Body of pancreas (tissue), 4 donors: ENCODE measurements around the gene SDE2. TPM values are rescaled to one million over a fixed set of nuclear protein-coding genes. Genes with fewer than 3 reads are reported as not detected.
A peak's percentile ranks its signal among the peaks of the same experiment; 100 is the strongest.
"Not testable (repeated sequence)": the region's sequence is repeated elsewhere in the genome, so short reads cannot be mapped to it uniquely, and the experiment has no call there.

Experiments used
- ATAC-seq: fragments of 150-250 bp; one replicate; pipeline ENCODE4 v1.9.1; 2016
- DNase-seq, 4 donors: peaks; one replicate each; pipeline ENCODE4 v3.0.0-alpha.2; 2019
- H3K27ac ChIP-seq, 4 donors: fragments of 200-600 bp; sonication (generic); 1 replicate in 3 of 4; 2 replicates in 1 of 4; pipeline versions ENCODE4 v1.5.1 to v1.6.1; 2016 to 2019; ENCODE audit warnings: mild to moderate bottlenecking in 1 of 4, mixed read lengths in 1 of 4, moderate library complexity in 1 of 4
- H3K27me3 ChIP-seq, 2 donors: fragments of 200-600 bp; sonication (generic); one replicate each; pipeline ENCODE4 v1.6.0; 2016; ENCODE audit warnings: mild to moderate bottlenecking in 1 of 2
- H3K36me3 ChIP-seq, 2 donors: fragments of 200-600 bp; sonication (generic); replicated peaks in 1 of 2; 2 replicates each; pipeline ENCODE4 v1.5.1; 2016; ENCODE audit warnings: low read depth in 2 of 2; ENCODE audit not compliant: insufficient read depth in 1 of 2
- H3K4me1 ChIP-seq: fragments of 200-600 bp; sonication (generic); one replicate; pipeline ENCODE4 v1.6.0; 2016
- H3K4me3 ChIP-seq, 2 donors: fragments of 200-600 bp; sonication (generic); 1 replicate in 1 of 2; 2 replicates in 1 of 2; pipeline ENCODE4 v1.5.1; 2016 to 2019
- H3K9me3 ChIP-seq, 3 donors: fragments of 200-600 bp; sonication (generic); 1 replicate in 2 of 3; 2 replicates in 1 of 3; pipeline ENCODE4 v1.5.1; 2016
- CTCF ChIP-seq, 7 experiments: fragments of 450-650 bp in 4 of 7; fragments of 200-600 bp in 3 of 7; sonication (generic) in 3 of 7; IDR thresholded peaks; one replicate each; pipeline ENCODE4 v1.5.1; 2016 to 2019; ENCODE audit warnings: antibody characterized with exemption in 7 of 7
- POLR2A ChIP-seq, 3 donors: fragments of 450-650 bp; IDR thresholded peaks; one replicate each; pipeline ENCODE4 v1.6.1; 2016; ENCODE audit warnings: antibody characterized with exemption in 3 of 3, mild to moderate bottlenecking in 2 of 3
- WGBS, 2 donors: methylation state at CpG; one replicate each; pipeline ENCODE4 v1.1.5; 2017; 5-methylcytosine and 5-hydroxymethylcytosine counted together
- intact Hi-C: fragments of 100-400 bp; cut with DNase I; formaldehyde crosslinking; loops from one replicate; pipeline ENCODE4 v1.15.1; 2023
- total RNA-seq, 2 donors: library from RNA; depleted of rRNA; stranded (reverse); fragments of >200 nt; gene quantifications; one replicate each; pipeline ENCODE4 v1.1.0, GENCODE V29; 2016

SDE2 gene
- total RNA-seq, 2 donors from 2014 or later, result 11.9 to 13.7 TPM

GRCh38 chr1:225941942-225942222, 57.3 kb downstream of the SDE2 start:
- H3K4me1 ChIP-seq, result peaks cover 7% of the 10 kb centered on the region
- no peaks in the 10 kb centered on the region for H3K27me3 ChIP-seq
- no peaks in the 10 kb centered on the region for H3K36me3 ChIP-seq
- ATAC-seq (no peak), DNase-seq (no peak)
- TF ChIP-seq CTCF (IDR thresholded peaks at IDR 0.05), result no peak
- TF ChIP-seq POLR2A (IDR thresholded peaks at IDR 0.05), result no peak
- H3K4me3 ChIP-seq, result no peak overlapping the region
- intact Hi-C loops, result no loop called here
- 14 to 26% methylated on average over 1 of the region's 1 CpG for WGBS, 2 donors
- H3K9me3 ChIP-seq, result no peaks in the 10 kb centered on the region
- no peak overlapping the region for H3K27ac ChIP-seq

- no peaks in the 10 kb centered on the region for H3K27me3 ChIP-seq
- H3K4me3 ChIP-seq, result no peak within 1 kb of the TSS
- DNase-seq (no peak), ATAC-seq (no peak)
- H3K4me1 ChIP-seq, result peaks cover 7% of the 10 kb centered on the region
- TF ChIP-seq CTCF (IDR thresholded peaks at IDR 0.05) (no peak), POLR2A (IDR thresholded peaks at IDR 0.05) (no peak)
- no peak within 1 kb of the TSS for H3K27ac ChIP-seq
- 79 to 80% methylated on average over 5 to 6 of the region's 6 CpGs for WGBS, 2 donors
- H3K9me3 ChIP-seq, result no peaks in the 10 kb centered on the region
- no peaks in the 10 kb centered on the region for H3K36me3 ChIP-seq
- intact Hi-C loops, result no loop called here
These were observed 57.8 kb downstream of the SDE2 start, which contains the start of gene LEFTY2 for GRCh38 chr1:225941187-225941941. Gene LEFTY2 (minus strand): TSS chr1:225941220. CDS start chr1:225941140, 80 bp downstream.

GRCh38 chr1:225940385-225941151, 58.6 kb downstream of the SDE2 start:
- no peak overlapping the region for H3K4me3 ChIP-seq
- intact Hi-C loops, result no loop called here
- no peak overlapping the region for H3K27ac ChIP-seq
- DNase-seq (no peak), ATAC-seq (no peak)
- H3K36me3 ChIP-seq, result no peaks in the 10 kb centered on the region
- WGBS, 2 donors, result 91 to 97% methylated on average over 16 to 24 of the region's 25 CpGs
- H3K27me3 ChIP-seq, result no peaks in the 10 kb centered on the region
- H3K4me1 ChIP-seq, result peaks cover 7% of the 10 kb centered on the region
- no peak for TF ChIP-seq POLR2A (IDR thresholded peaks at IDR 0.05)
- no peaks in the 10 kb centered on the region for H3K9me3 ChIP-seq

- ATAC-seq, intact Hi-C loops, H3K27ac ChIP-seq, H3K4me1 ChIP-seq, H3K4me3 ChIP-seq, H3K27me3 ChIP-seq, DNase-seq, H3K36me3 ChIP-seq, H3K9me3 ChIP-seq: not testable (repeated sequence)
- 100% methylated on average over 1 of the region's 8 CpGs for WGBS, 2 donors
These were observed 59.2 kb downstream of the SDE2 start for GRCh38 chr1:225939939-225940310.

GRCh38 chr1:225939097-225939938, 59.8 kb downstream of the SDE2 start:
- H3K4me1 ChIP-seq, H3K27me3 ChIP-seq, H3K9me3 ChIP-seq, intact Hi-C loops, H3K27ac ChIP-seq, H3K4me3 ChIP-seq, H3K36me3 ChIP-seq: not testable (repeated sequence)
- ATAC-seq (peak; percentile 67), DNase-seq (peak in 1 of 4 donors; percentile 28)
- WGBS, 2 donors, result 66 to 95% methylated on average over 9 to 15 of the region's 69 CpGs
